ENCODE results near the gene DLX2.

DLX2 gene

DNA sequence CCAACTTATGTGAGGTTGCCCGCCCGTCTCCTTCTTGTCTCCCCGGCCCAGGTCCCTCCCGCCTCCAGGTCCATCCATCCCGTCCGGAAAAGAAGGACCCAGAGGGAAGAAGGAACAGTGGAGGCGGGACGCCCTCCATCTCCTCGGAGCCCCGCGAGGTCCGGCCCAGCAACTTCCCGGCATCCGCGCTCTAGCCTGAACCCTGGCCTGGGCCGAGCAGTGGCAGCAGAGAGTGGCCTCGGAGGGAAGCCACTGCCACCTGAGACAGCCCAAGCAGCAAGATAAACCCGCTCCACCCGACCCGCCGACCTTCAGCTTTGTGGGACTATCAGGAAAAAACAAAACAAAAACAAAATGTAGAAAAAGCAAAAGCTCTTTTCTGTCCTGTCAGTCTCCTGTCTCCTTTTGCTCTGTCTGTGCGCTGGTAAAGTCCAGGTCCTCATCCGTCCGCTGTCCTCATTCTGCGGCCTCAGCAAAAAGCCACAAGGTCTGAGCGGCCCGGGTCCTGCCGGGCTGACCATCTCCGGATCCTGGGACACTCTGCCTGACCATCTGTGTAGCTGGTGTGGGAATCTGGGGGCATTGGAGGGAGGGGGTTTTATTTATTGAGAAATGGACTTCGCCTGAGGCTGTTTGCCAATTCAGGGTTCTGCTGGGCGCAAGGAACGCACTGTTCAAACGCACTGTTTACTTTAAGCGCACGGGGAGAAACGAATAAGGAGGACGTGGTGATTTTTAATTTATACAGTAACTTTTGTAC, 14.3 kb downstream of the DLX2 start:
- H3K36me3 ChIP-seq (ENCODE audit: control insufficient read depth in 5 of 5, insufficient read depth in 5 of 5, low read length in 5 of 5): no peaks in the 10 kb centered on the region
- no peak overlapping the region for H3K9ac ChIP-seq (ENCODE audit: low read length in 5 of 5)
- H3K9me3 ChIP-seq (ENCODE audit: control insufficient read depth in 5 of 5, low read length in 5 of 5): peaks cover 0 to 8% (median 2%) of the 10 kb centered on the region in 5 donors
- no peak overlapping the region for H3K27ac ChIP-seq (ENCODE audit: low read depth, low read length)
- no peak overlapping the region for H3K4me3 ChIP-seq (ENCODE audit: low read depth in 1 of 5, low read length in 5 of 5)
- H3K4me1 ChIP-seq (ENCODE audit: control insufficient read depth in 5 of 5, insufficient read depth in 5 of 5, low read length in 5 of 5): peaks cover 1 to 43% (median 35%) of the 10 kb centered on the region in 5 donors
- peaks cover 91 to 98% (median 95%) of the 10 kb centered on the region in 5 donors for H3K27me3 ChIP-seq (ENCODE audit: control insufficient read depth in 5 of 5, insufficient read depth in 4 of 5, low read length in 5 of 5)

DNA sequence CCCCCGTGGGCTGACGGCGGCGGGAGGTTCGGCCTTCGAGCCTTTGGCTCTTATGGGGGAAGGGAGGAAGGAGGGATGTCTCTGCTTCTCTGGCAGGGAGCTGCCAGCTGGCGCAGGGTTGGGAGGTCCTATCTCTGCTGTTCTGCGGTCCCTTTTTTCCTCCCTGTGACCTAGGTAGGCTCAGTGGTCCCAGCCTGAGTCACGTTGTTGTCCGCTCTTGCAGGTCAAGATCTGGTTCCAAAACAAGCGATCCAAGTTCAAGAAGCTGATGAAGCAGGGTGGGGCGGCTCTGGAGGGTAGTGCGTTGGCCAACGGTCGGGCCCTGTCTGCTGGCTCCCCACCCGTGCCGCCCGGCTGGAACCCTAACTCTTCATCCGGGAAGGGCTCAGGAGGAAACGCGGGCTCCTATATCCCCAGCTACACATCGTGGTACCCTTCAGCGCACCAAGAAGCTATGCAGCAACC, 14.9 kb downstream of the DLX2 start:
- H3K4me1 ChIP-seq (ENCODE audit: control insufficient read depth in 5 of 5, insufficient read depth in 5 of 5, low read length in 5 of 5): peaks cover 1 to 49% (median 40%) of the 10 kb centered on the region in 5 donors
- H3K9me3 ChIP-seq (ENCODE audit: control insufficient read depth in 5 of 5, low read length in 5 of 5): peaks cover 0 to 8% (median 2%) of the 10 kb centered on the region in 5 donors
- H3K27ac ChIP-seq (ENCODE audit: low read depth, low read length): no peak overlapping the region
- H3K36me3 ChIP-seq (ENCODE audit: control insufficient read depth in 5 of 5, insufficient read depth in 5 of 5, low read length in 5 of 5): no peaks in the 10 kb centered on the region
- peaks cover 92 to 98% (median 95%) of the 10 kb centered on the region in 5 donors for H3K27me3 ChIP-seq (ENCODE audit: control insufficient read depth in 5 of 5, insufficient read depth in 4 of 5, low read length in 5 of 5)
- no peak overlapping the region for H3K9ac ChIP-seq (ENCODE audit: low read length in 5 of 5)
- no peak overlapping the region for H3K4me3 ChIP-seq (ENCODE audit: low read depth in 1 of 5, low read length in 5 of 5)

GRCh38 chr2:172087207-172087779, 15.4 kb downstream of the DLX2 start:
- no peak overlapping the region for H3K4me3 ChIP-seq (ENCODE audit: low read depth in 1 of 5, low read length in 5 of 5)
- H3K9me3 ChIP-seq (ENCODE audit: control insufficient read depth in 5 of 5, low read length in 5 of 5): peaks cover 0 to 8% (median 2%) of the 10 kb centered on the region in 5 donors
- H3K4me1 ChIP-seq (ENCODE audit: control insufficient read depth in 5 of 5, insufficient read depth in 5 of 5, low read length in 5 of 5): peaks cover 1 to 54% (median 45%) of the 10 kb centered on the region in 5 donors
- H3K27me3 ChIP-seq (ENCODE audit: control insufficient read depth in 5 of 5, insufficient read depth in 4 of 5, low read length in 5 of 5): peaks cover 93 to 98% (median 95%) of the 10 kb centered on the region in 5 donors
- no peaks in the 10 kb centered on the region for H3K36me3 ChIP-seq (ENCODE audit: control insufficient read depth in 5 of 5, insufficient read depth in 5 of 5, low read length in 5 of 5)
- H3K27ac ChIP-seq (ENCODE audit: low read depth, low read length): no peak overlapping the region
- no peak overlapping the region for H3K9ac ChIP-seq (ENCODE audit: low read length in 5 of 5)

- no peak overlapping the region for H3K9ac ChIP-seq (ENCODE audit: low read length in 5 of 5)
- H3K9me3 ChIP-seq (ENCODE audit: control insufficient read depth in 5 of 5, low read length in 5 of 5): peaks cover 0 to 8% (median 2%) of the 10 kb centered on the region in 5 donors
- peaks cover 1 to 55% (median 46%) of the 10 kb centered on the region in 5 donors for H3K4me1 ChIP-seq (ENCODE audit: control insufficient read depth in 5 of 5, insufficient read depth in 5 of 5, low read length in 5 of 5)
- no peak overlapping the region for H3K27ac ChIP-seq (ENCODE audit: low read depth, low read length)
- H3K27me3 ChIP-seq (ENCODE audit: control insufficient read depth in 5 of 5, insufficient read depth in 4 of 5, low read length in 5 of 5): peaks cover 93 to 98% (median 95%) of the 10 kb centered on the region in 5 donors
- H3K36me3 ChIP-seq (ENCODE audit: control insufficient read depth in 5 of 5, insufficient read depth in 5 of 5, low read length in 5 of 5): no peaks in the 10 kb centered on the region
- H3K4me3 ChIP-seq (ENCODE audit: low read depth in 1 of 5, low read length in 5 of 5): peak overlapping the region in 2 of 5 donors; percentile 22 to 56
Observed at GRCh38 chr2:172086241-172087206, 16.2 kb downstream of the DLX2 start.

DNA sequence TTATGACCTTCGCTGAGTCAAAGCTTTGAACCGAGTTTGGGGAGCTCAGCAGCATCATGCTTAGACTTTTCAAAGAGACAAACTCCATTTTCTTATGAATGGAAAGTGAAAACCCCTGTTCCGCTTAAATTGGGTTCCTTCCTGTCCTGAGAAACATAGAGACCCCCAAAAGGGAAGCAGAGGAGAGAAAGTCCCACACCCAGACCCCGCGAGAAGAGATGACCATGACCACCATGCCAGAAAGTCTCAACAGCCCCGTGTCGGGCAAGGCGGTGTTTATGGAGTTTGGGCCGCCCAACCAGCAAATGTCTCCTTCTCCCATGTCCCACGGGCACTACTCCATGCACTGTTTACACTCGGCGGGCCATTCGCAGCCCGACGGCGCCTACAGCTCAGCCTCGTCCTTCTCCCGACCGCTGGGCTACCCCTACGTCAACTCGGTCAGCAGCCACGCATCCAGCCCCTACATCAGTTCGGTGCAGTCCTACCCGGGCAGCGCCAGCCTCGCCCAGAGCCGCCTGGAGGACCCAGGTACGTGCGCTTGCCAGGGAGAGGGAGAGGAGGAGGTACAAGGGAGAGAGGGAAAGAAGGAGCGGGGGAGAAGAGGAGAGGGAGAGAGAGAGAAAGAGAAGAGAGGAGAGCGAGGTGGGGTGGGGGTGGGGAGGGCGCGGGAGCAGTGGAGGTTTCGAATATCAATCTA, 17.1 kb downstream of the DLX2 start, which contains the start of gene DLX1:
DLX1 (plus strand) TSS at position 48 of the 700 bp plus-strand sequence; CDS start at position 219, 171 bp downstream.
- Histone ChIP-seq H3K27ac (ENCODE audit: low read depth, low read length) (no peak within 1 kb of the TSS), H3K27me3 (ENCODE audit: control insufficient read depth in 5 of 5, insufficient read depth in 4 of 5, low read length in 5 of 5) (peaks cover 94 to 99% (median 96%) of the 10 kb centered on the region in 5 donors), H3K9ac (ENCODE audit: low read length in 5 of 5) (peak within 1 kb of the TSS in 1 of 5 donors; percentile 47), H3K4me3 (ENCODE audit: low read depth in 1 of 5, low read length in 5 of 5) (peak within 1 kb of the TSS; percentile 48 to 70 (median 56)), H3K9me3 (ENCODE audit: control insufficient read depth in 5 of 5, low read length in 5 of 5) (peaks cover 0 to 8% (median 0%) of the 10 kb centered on the region in 5 donors), H3K36me3 (ENCODE audit: control insufficient read depth in 5 of 5, insufficient read depth in 5 of 5, low read length in 5 of 5) (no peaks in the 10 kb centered on the region), H3K4me1 (ENCODE audit: control insufficient read depth in 5 of 5, insufficient read depth in 5 of 5, low read length in 5 of 5) (peaks cover 1 to 58% (median 46%) of the 10 kb centered on the region in 5 donors)

DNA sequence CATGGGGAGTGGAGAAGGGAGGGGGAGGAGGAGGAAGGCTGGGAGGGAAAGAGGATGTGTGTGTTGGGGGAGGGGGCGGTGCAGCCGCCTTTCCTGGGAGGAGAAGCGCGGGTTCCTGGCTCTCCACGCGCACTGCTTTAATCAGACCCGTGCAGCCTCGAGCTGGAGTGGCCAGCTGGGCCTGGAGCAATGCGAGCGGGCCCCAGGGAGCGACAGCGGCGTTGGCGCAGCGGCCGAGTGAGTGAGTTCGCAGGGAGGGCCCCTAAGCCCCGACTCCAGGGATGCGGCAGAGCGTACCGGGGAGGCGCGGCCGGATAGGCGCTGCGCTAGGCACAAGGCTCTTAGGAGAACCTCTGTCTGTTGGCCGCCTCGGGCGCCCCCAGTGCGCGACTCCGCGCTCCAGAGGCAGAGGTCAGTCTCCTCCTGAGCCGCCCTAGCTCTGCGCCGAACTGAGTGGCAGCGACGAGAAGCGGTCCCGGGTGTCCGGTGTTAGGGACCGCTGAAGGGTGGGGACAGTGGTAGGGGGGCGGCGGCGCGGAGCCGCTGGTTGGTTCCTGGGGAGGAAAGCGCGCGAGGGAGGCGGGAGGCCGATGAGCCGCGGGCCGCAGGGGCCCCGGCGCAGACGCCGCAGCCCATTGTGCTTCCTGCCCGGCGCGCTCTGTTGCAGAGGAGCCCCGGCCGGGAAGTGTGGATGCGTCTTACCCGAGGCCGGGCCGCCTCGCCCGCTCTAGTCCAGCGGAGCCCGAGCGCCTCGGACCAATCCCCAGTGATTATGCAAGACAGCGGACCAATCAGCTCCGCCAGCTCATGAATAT, 17.8 kb downstream of the DLX2 start:
- Histone ChIP-seq H3K9me3 (ENCODE audit: control insufficient read depth in 5 of 5, low read length in 5 of 5) (peaks cover 0 to 8% (median 0%) of the 10 kb centered on the region in 5 donors), H3K27ac (ENCODE audit: low read depth, low read length) (no peak overlapping the region), H3K9ac (ENCODE audit: low read length in 5 of 5) (peak overlapping the region in 1 of 5 donors; percentile 47), H3K27me3 (ENCODE audit: control insufficient read depth in 5 of 5, insufficient read depth in 4 of 5, low read length in 5 of 5) (peaks cover 87 to 99% (median 96%) of the 10 kb centered on the region in 5 donors), H3K4me3 (ENCODE audit: low read depth in 1 of 5, low read length in 5 of 5) (peak overlapping the region; percentile 48 to 70 (median 56)), H3K4me1 (ENCODE audit: control insufficient read depth in 5 of 5, insufficient read depth in 5 of 5, low read length in 5 of 5) (peaks cover 1 to 58% (median 46%) of the 10 kb centered on the region in 5 donors), H3K36me3 (ENCODE audit: control insufficient read depth in 5 of 5, insufficient read depth in 5 of 5, low read length in 5 of 5) (no peaks in the 10 kb centered on the region)

DNA sequence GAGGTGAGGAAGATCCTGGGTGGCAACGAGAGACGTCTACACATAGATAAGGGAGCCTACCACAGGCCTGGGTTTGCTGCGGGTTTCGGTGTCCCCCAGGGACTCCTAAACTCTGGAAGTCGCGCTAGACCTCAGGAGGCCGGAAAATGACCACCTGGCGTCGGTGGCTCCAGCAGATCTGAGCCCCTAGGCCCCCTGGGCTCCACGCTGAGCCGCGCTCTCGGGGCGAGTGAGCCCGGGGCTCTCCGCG, 18.4 kb downstream of the DLX2 start:
- Histone ChIP-seq H3K36me3 (ENCODE audit: control insufficient read depth in 5 of 5, insufficient read depth in 5 of 5, low read length in 5 of 5) (no peaks in the 10 kb centered on the region), H3K9ac (ENCODE audit: low read length in 5 of 5) (no peak overlapping the region), H3K4me1 (ENCODE audit: control insufficient read depth in 5 of 5, insufficient read depth in 5 of 5, low read length in 5 of 5) (peaks cover 1 to 58% (median 46%) of the 10 kb centered on the region in 5 donors), H3K4me3 (ENCODE audit: low read depth in 1 of 5, low read length in 5 of 5) (peak overlapping the region in 4 of 5 donors; percentile 53 to 70 (median 61)), H3K27ac (ENCODE audit: low read depth, low read length) (no peak overlapping the region), H3K27me3 (ENCODE audit: control insufficient read depth in 5 of 5, insufficient read depth in 4 of 5, low read length in 5 of 5) (peaks cover 81 to 95% (median 91%) of the 10 kb centered on the region in 5 donors), H3K9me3 (ENCODE audit: control insufficient read depth in 5 of 5, low read length in 5 of 5) (peaks cover 0 to 8% (median 0%) of the 10 kb centered on the region in 5 donors)

GRCh38 chr2:172083628-172084394, 18.9 kb downstream of the DLX2 start:
- Histone ChIP-seq H3K27me3 (ENCODE audit: control insufficient read depth in 5 of 5, insufficient read depth in 4 of 5, low read length in 5 of 5) (peaks cover 76 to 90% (median 89%) of the 10 kb centered on the region in 5 donors), H3K4me3 (ENCODE audit: low read depth in 1 of 5, low read length in 5 of 5) (peak overlapping the region in 3 of 5 donors; percentile 56 to 70 (median 66)), H3K4me1 (ENCODE audit: control insufficient read depth in 5 of 5, insufficient read depth in 5 of 5, low read length in 5 of 5) (peaks cover 1 to 58% (median 46%) of the 10 kb centered on the region in 5 donors), H3K9me3 (ENCODE audit: control insufficient read depth in 5 of 5, low read length in 5 of 5) (peaks cover 0 to 8% (median 0%) of the 10 kb centered on the region in 5 donors), H3K9ac (ENCODE audit: low read length in 5 of 5) (no peak overlapping the region), H3K36me3 (ENCODE audit: control insufficient read depth in 5 of 5, insufficient read depth in 5 of 5, low read length in 5 of 5) (no peaks in the 10 kb centered on the region), H3K27ac (ENCODE audit: low read depth, low read length) (no peak overlapping the region)

Data from subcutaneous abdominal adipose tissue (tissue), 5 donors.